B cell (primary cell): ENCODE data around the gene ACADL.

Experiments used
- CTCF ChIP-seq: fragments of 200-600 bp; IDR thresholded peaks from one replicate; pipeline ENCODE4 v1.8.0; 2022; ENCODE audit warnings: antibody characterized with exemption, mild to moderate bottlenecking
- EZH2 ChIP-seq: IDR thresholded peaks from 2 replicates; pipeline ENCODE4 v1.6.1; 2012; ENCODE audit warnings: borderline replicate concordance, low read depth, mild to moderate bottlenecking, moderate library complexity, low read length; ENCODE audit not compliant: insufficient read depth, poor library complexity, severe bottlenecking

- TF ChIP-seq EZH2 = no peak
- TF ChIP-seq CTCF = no peak
Observed at GRCh38 chr2:210167227-210167626, 58.0 kb downstream of the ACADL start.
